GM18951 (cell line): ENCODE results near the gene FOSL2.

Experiments
- POLR2A ChIP-seq: IDR thresholded peaks from 4 replicates; pipeline ENCODE4 v1.6.1; 2011; ENCODE audit warnings: mild to moderate bottlenecking; ENCODE audit not compliant: insufficient read length, insufficient read depth; ENCODE audit errors: extremely low read depth
- in situ Hi-C: fragments of 300-500 bp; cut with MboI; formaldehyde crosslinking; loops from one replicate; pipeline ENCODE4 v1.12.0; 2022; ENCODE audit warnings: low sequenced_read_pairs, mixed read lengths, inconsistent platforms; ENCODE audit not compliant: unreplicated experiment

Gene FOSL2

DNA sequence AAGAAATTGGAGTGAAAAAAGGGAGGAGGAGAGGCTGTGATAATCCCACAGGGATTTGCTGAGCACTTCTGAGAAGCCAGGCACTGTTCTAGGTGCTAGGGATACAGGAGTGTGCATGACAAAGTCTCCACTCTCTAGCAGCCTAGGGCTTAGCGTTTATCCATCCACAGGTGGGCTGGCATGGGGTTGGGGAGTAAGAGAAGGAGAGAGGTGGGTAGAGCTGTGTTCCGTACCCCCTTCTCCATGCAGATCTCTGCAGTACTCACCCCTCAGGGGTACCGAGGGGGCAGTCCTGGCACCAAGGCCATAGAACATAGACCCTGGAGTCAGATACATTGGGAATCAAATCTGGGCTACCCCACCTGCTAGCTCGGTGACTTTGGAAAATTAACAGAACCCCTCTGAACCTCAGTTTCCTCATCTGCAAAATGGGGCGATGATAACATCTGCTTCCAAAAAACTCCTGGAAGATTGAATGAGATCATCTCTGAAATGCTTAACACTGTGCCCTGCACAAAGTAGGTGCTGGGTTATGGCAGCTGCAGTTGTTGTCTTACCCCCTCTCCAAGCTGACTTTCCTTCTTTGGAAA, 18.6 kb downstream of the FOSL2 start:
- TF ChIP-seq POLR2A = no peak
- in situ Hi-C loops = no loop called here

DNA sequence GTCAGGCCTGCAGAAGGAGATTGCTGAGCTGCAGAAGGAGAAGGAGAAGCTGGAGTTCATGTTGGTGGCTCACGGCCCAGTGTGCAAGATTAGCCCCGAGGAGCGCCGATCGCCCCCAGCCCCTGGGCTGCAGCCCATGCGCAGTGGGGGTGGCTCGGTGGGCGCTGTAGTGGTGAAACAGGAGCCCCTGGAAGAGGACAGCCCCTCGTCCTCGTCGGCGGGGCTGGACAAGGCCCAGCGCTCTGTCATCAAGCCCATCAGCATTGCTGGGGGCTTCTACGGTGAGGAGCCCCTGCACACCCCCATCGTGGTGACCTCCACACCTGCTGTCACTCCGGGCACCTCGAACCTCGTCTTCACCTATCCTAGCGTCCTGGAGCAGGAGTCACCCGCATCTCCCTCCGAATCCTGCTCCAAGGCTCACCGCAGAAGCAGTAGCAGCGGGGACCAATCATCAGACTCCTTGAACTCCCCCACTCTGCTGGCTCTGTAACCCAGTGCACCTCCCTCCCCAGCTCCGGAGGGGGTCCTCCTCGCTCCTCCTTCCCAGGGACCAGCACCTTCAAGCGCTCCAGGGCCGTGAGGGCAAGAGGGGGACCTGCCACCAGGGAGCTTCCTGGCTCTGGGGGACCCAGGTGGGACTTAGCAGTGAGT, 19.4 kb downstream of the FOSL2 start:
- TF ChIP-seq POLR2A = no peak
- in situ Hi-C loops = no loop called here

DNA sequence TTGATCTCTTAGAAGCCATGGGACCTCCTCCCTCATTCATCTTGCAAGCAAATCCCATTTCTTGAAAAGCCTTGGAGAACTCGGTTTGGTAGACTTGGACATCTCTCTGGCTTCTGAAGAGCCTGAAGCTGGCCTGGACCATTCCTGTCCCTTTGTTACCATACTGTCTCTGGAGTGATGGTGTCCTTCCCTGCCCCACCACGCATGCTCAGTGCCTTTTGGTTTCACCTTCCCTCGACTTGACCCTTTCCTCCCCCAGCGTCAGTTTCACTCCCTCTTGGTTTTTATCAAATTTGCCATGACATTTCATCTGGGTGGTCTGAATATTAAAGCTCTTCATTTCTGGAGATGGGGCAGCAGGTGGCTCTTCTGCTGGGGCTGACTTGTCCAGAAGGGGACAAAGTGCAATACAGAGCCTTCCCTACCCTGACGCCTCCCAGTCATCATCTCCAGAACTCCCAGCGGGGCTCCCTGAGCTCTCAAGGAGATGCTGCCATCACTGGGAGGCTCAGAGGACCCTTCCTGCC, 20.0 kb downstream of the FOSL2 start:
- in situ Hi-C loops = no loop called here
- TF ChIP-seq POLR2A = no peak

DNA sequence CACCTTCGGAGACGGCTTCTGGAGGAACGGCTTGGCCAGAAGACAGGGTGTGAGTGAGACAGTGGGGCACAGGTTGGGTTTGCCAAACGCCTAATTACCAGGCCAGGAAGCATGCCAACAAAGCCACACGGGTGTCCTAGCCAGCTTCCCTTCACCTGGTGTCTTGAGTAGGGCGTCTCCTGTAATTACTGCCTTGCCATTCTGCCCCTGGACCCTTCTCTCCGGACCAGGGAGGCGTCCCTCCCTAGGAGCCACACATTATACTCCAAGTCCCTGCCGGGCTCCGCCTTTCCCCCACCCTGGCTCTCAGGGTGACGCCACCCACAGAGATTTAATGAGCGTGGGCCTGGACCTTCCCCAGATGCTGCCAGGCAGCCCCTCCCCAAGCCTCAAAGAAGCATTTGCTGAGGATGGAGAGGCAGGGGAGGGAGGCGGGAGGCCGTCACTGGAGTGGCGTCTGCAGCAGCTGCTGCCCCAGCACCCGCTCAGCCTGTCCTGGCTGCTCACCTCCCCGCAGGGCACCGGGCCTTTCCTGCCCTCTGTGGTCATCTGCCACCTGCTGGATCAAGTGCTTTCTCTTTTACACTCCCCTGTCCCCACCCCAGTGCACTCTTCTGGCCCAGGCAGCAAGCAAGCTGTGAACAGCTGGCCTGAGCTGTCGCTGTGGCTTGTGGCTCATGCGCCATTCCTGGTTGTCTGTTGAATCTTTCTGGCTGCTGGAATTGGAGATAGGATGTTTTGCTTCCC, 20.7 kb downstream of the FOSL2 start:
- TF ChIP-seq POLR2A = no peak
- in situ Hi-C loops = no loop called here

DNA sequence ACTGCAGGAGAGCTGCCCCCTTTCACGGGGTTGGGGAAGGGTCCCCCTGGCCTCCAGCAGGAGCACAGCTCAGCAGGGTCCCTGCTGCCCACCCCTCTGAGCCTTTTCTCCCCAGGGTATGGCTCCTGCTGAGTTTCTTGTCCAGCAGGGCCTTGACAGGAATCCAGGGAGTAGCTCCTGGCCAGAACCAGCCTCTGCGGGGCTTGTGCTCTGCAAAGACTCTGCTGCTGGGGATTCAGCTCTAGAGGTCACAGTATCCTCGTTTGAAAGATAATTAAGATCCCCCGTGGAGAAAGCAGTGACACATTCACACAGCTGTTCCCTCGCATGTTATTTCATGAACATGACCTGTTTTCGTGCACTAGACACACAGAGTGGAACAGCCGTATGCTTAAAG, 21.2 kb downstream of the FOSL2 start:
- no peak for TF ChIP-seq POLR2A
- in situ Hi-C loops = no loop called here

DNA sequence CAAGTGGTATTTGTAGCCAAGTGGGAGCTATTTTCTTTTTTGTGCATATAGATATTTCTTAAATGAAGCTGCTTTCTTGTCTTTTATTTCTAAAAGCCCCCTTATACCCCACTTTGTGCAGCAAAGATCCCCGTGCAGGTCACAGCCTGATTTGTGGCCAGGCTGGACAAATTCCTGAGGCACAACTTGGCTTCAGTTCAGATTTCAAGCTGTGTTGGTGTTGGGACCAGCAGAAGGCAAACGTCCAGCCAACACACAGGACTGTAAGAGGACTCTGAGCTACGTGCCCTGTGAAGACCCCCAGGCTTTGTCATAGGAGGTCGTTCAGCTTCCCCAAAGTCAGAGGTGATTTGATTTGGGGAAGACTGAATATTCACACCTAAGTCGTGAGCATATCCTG, 21.9 kb downstream of the FOSL2 start:
- in situ Hi-C loops = no loop called here

DNA sequence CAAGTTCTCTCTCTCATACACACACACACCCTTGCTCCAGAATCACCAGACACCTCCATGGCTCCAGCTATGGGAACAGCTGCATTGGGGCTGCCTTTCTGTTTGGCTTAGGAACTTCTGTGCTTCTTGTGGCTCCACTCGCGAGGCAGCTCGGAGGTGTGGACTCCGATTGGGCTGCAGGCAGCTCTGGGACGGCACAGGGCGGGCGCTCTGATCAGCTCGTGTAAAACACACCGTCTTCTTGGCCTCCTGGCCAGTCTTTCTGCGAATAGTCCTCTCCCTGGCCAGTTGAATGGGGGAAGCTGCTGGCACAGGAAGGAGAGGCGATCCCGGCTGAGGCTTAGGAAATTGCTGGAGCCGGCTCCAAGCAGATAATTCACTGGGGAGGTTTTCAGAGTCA, 22.4 kb downstream of the FOSL2 start:
- TF ChIP-seq POLR2A = no peak
- in situ Hi-C loops = no loop called here

More for the DNA sequence above, 21.9 kb downstream of the FOSL2 start:
- TF ChIP-seq POLR2A = no peak

DNA sequence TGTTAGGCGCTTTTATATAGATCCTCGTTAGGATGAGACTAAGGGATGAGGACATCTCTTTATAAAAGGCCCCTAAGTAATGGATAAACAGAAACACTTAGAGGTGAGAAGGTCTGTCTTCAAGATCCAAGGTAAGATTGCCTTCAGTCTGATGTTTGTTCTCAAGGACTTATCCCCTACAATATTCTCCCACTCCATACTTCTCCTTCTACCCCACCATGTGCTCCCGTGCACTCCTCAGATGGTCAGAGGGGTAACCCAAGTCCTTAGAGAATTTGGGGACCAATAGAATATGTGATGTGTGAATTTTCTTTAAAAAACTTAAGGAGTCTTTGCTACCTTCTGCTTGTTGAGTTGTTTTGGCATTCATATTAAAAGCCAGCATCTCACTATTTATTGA, 23.1 kb downstream of the FOSL2 start:
- TF ChIP-seq POLR2A = no peak
- in situ Hi-C loops = no loop called here

DNA sequence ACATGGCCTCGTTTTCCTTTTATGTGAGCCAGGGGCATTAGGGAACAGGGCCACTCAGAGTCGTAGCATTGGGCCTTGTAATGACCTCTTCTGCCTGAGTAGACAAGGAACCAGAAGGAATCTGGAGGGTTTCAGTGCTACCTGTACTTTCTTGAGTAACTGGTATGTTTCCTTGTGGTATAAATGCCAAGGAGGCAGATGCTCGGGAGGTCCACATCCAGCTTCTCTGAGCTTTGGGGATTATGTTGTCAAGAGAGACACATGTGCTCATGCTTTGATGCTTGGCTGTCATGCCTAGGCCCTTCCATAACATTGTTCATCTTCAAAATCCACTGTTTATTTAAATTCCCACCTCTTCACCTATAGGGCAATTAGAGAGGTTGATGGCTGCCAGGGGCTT, 26.3 kb downstream of the FOSL2 start:
- TF ChIP-seq POLR2A = no peak
- in situ Hi-C loops = no loop called here

DNA sequence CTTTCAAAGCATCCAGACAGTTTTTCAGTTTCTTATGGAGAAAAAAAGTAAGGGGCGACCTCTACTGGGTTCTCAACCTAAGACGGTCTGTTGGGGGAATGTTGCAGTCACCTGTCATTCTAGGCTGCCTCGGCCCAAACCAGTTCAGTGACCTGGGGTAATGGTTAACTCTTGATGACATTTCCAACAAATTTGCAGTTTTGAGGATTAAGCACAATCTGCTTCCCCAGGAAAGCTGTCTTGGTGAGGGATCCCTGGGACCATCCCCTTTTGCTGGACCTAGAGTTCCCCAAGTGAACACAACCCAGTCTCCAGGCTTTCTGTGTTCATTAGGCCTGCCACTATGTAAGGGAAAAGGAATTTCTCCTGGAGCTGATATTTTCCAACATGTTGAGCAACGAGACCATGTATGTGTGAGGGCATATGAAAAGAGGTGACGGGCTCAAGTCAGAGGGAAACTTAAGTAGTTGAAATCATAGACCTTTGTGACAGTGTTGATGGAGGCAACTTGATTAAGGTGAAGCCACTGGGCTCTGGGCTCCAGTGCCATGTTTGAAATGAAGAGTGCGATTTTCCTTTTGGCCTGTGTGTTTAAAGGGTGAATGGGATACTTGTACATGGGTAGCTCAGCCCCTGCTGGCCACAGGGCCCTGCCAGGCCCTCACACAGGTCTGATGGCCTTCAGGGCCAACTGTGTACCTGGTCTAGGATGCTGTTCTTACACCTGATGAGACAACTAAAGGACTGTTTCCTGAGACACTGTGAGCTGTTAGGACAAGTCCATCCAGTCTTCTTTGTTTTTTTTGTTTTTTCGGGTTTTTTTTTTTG, 27.0 kb downstream of the FOSL2 start:
- TF ChIP-seq POLR2A = no peak
- in situ Hi-C loops = no loop called here

DNA sequence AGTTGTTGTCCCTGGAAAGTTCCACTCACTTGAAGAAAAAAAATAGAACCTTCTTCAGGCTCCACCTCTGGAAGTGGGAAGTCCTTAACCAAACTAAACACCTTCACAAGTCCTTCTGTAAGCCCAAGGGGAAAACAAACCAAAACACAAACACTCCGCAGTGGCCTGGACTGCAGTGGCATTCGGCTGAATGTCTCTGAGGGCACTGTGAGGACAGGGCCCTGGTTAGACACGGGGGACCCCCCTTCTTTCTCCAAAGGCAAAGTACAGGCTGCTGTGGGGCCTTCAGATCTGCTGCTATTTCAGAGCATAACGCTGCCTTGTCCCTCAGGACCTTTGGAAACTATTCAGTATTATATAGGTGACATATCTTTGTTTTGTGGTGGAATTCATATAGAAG, 28.1 kb downstream of the FOSL2 start:
- in situ Hi-C loops = no loop called here
- TF ChIP-seq POLR2A = no peak

DNA sequence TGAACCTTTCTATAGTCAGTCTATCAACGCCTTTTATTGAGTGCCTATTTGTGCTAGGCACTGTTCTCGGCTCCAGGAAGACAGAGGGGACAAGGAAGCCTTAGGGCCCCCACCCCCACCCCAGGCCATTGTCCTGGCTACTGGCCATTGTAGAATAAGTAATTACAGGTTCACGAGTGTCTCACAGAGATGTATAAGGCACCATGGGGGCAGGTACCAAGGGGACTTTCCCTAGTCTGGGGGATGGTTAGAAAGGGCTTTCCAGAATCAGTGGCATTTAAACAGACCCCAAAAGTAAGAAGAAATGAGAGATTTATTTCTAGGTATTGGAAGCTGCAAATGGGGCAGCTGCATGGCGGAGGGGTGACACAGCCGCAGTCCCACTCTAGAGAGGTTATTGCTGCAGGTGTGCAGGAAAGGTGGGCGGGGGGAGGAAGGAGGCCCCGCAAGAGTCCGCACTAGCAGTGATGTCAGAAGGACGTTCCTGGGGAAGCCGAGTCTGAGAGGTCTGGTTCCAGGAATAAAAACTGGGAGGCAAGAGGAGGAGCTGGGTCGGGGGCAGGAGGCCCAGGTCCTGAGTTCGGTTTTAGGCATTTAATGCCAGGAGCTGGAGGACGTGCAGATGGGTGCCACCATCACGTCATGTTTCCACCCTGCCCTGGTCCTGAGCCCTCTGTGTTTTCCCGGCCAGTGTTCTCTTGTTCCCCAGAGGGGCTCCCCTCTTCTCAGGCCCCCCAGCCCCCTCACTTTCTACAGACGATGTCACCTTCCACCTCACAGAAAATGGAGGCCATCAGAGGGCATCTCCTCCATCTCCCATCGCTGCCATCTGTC, 30.5 kb downstream of the FOSL2 start:
- in situ Hi-C loops = no loop called here
- no peak for TF ChIP-seq POLR2A
